Measurements from ENCODE around the gene PACSIN1.
"Not testable (repeated sequence)": the region's sequence is repeated elsewhere in the genome, so short reads cannot be mapped to it uniquely, and the experiment has no call there.

The PACSIN1 gene

DNA sequence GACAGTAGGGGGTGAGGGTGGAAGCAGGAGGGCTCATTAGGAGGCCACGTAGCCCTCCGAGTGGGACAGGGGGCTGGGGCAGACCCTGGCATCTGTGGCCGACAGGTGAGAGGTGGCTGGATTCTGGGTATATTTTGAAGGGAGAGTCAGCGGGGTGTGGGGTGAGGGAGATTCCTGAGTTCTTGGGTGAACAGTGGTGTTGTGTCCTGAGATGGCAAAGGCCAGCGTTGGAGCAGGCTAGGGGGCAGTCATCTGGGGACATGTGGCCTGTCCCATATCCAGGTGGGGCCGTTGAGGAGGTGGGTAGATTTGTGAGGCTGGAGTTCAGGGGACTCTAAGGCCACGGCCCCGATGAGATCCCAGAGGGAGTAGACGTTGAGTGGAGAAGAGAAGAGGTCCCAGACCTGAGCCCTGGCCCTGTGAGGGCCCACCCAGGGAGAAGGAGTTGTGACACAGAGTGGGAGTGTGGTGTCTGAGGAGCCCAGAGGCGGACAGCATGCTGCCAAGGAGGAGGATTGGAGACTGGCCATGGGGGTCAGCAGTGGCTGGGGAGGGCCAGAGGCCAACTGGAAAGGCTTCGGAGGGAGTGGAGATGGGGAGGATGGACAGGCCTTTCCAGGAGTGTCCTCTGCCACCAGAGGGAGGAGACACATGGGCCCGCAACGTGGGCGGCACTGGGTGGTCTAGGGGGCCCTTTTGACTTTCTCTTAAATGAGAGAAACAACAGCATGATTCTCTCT is 19.6 kb downstream of the PACSIN1 start:
- no peak for DNase-seq (ENCODE audit: low spot score)

DNA sequence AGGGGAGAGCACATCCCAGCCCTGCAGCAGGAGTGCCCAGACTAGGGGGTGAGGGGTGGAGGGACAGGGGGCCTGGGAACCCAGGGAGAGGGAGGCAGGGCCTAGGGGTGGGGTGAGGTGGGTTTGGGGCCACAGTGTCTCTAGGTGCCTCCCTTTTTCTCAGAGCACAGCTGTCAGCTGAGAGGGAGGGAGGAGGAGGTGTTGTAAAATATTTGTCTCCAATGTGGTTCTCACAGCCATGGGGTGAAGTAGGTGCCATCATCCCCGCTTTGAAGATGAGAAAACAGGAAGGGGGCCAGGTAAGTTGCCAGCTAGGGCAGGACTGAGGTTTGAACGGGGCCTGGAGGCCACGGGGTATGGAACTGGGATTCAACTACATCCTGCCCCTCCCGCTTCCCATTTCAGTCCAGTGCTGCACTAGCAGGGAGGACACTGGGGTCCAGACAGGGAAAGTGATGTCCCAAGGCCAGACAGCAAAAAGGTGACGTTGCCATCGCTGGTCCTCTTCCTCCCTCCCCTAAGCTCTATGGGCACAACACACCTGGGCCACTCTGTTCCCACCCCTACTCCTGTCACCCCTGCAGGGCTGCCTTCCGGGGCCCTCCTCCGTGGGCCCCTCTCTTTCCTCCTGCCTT is 20.3 kb downstream of the PACSIN1 start:
- no peak for DNase-seq (ENCODE audit: low spot score)

DNA sequence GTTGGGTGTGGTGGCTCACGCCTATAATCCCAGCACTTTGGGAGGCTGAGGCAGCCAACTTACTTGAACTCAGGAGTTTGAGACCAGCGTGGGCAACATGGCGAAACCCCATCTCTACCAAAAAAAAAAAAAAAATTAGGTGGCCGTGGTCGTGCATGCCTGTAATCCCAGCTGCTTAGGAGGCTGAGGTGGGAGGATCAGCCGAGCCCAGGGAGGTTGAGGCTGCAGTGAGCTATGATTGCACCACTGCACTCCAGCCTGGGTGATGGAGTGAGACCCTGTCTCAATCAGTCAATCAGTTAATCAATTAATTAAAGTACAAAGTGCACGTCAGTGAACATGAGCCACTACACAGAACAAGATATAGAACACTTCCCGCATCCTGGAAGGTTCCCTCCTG is 21.0 kb downstream of the PACSIN1 start:
- not testable (repeated sequence) for DNase-seq (ENCODE audit: low spot score)

DNA sequence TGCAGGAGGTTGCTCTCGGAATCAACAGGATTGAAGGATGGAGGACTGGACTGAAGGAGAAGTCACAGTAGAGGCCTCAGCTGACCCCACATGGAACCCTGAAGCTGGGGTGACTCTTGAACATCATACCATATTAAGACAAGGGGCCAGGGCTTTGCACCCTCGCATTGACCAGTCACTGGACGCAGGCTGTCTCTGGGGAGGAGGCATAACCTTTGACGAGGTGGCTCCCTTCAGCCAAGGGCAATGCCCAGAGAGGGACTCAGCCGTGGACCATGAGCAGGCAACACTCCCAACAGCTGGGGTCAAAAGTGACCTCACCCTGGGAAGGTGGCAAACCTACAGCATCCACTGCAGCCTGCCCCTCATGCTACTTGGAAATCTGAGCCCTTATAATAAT is 21.7 kb downstream of the PACSIN1 start:
- no peak for DNase-seq (ENCODE audit: low spot score)

DNA sequence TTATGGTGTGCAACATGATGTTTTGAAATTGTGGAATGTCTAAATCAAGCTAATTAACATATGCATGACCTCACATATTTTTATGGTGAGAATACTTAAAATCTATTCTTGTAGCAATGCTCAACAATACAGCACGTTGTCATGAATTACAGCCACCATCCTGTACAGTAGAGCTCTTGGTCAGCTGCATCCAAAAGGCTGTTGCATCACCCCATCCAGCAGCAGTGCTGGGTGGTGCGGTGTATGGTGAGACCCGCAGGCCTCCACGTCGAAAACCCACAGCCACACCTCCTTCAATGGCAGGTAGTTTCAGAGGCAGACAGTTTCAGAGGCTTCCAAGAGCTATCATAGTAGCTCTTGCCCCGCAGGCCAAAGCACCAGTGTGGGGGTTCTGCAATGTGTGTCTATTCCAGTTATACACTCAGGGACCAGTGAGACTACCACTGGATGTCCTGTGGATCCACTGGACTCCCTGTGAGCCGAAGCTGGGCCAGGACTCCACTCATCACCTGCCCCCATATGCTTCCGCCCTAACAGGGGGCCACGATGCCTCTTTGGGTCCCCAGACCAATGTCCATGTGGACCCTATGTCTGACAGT is 23.4 kb downstream of the PACSIN1 start:
- no peak for DNase-seq (ENCODE audit: low spot score)

GRCh38 chr6:34490390-34491090 is 24.7 kb downstream of the PACSIN1 start:
- no peak for DNase-seq (ENCODE audit: low spot score)

GRCh38 chr6:34491091-34491430 is 25.2 kb downstream of the PACSIN1 start:
- no peak for DNase-seq (ENCODE audit: low spot score)

DNA sequence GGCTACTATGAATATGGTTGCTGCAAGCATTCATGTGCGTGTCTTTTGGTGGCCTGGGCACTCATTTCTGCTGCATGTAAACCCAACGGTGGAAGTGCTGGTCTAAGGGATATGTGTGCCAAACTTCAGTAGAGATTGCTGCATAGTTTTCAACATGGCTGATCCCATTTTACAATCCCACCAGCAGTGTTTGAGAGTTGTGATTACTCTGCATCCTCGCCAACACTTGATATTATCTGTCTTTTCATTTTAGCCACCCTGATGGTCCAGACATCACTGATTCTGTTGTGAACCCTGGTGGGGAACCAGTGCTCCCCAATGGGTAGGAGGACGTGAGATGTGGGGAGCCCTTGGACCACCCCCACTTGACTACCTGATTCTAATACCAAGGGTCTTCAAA is 27.5 kb downstream of the PACSIN1 start:
- no peak for DNase-seq (ENCODE audit: low spot score)

GRCh38 chr6:34494973-34495372 is 29.1 kb downstream of the PACSIN1 start:
- DNase-seq (ENCODE audit: low spot score): no peak

- DNase-seq (ENCODE audit: low spot score): no peak
These were observed 30.3 kb downstream of the PACSIN1 start for GRCh38 chr6:34496103-34496685.

DNA sequence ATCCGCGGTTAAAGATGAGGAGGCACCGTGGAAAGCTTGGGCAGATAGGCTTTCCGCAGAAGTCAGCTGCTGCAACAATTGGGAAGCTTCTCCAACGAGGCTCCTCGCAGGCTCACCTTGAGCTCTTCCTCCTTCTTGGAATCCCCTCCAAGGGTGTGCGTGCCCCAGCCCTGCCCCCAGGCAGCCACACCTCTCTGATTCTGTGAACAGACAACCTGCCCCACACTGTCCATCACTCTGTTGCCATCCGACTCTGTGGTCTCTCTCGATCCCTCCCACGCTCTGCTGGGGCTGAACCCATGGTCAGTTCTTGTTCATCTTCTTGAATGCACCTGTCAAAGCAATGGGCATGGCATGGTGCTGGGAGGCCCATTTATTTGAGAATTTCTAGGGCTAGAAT is 31.5 kb downstream of the PACSIN1 start:
- DNase-seq (ENCODE audit: low spot score): no peak

GRCh38 chr6:34506718-34507117 is 40.8 kb downstream of the PACSIN1 start:
- DNase-seq (ENCODE audit: low spot score): no peak

DNA sequence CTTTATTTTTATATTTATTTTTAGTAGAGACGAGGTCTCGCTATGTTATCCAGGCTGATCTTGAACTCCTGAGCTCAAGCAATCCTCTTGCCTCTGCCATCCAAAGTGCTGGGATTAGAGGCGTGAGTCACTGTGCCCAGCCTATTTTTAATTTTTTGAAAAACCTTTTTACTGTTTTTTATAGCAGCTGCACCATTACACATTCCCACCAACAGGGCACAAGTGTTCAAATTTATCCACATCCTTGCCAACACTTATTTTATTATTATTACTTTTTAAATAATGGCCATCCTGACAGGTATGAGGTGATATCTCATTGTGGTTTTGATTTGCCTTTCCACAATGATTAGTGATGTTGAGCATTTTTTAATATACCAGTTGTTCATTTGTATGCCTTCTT is 42.5 kb downstream of the PACSIN1 start:
- no peak for DNase-seq (ENCODE audit: low spot score)

GRCh38 chr6:34509782-34510181 is 43.9 kb downstream of the PACSIN1 start:
- no peak for DNase-seq (ENCODE audit: low spot score)

- no peak for DNase-seq (ENCODE audit: low spot score)
These were observed 44.4 kb downstream of the PACSIN1 start for GRCh38 chr6:34510299-34510698.

- DNase-seq (ENCODE audit: low spot score): no peak
These were observed 45.5 kb downstream of the PACSIN1 start for GRCh38 chr6:34511214-34511914.

DNA sequence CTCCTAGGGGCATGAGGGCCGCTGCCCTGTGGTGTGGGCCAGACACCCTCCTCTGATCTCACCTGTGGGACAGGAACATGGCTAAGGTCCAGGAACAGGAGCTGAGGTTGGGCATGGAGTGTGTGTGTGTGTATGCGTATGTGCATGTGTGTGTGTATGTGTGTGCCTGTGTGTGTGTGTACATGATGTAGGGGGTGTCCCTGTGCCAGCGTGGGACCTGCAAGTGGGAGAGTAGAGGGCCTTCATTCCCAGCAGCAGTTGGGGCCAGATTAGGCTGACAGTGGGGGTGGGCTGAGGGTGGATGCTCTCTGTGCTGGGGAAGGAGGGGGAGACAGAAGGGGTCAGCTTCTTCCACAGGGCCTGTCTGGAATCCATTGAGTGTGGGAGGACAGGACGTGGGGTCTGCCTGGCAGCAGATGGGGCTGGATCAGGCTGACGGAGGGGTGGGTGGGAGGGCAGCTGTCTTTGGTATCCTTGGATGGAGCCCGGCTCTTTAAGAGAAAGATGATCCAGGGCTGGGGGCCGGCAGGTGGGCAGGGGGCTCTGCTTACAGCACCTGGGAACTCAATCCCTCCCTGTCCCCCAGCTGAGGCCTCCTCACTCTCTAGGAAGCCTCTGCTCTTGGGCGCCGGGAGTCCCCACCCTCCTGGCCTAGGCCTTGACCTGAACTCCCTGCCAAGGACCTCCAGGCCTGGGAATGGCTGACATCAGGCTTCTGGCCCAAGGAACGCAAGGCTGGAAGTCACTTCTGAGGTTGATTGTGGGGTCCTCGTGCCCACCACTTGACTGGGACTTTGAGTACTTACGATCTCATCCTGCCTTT is 46.2 kb downstream of the PACSIN1 start:
- no peak for DNase-seq (ENCODE audit: low spot score)

DNA sequence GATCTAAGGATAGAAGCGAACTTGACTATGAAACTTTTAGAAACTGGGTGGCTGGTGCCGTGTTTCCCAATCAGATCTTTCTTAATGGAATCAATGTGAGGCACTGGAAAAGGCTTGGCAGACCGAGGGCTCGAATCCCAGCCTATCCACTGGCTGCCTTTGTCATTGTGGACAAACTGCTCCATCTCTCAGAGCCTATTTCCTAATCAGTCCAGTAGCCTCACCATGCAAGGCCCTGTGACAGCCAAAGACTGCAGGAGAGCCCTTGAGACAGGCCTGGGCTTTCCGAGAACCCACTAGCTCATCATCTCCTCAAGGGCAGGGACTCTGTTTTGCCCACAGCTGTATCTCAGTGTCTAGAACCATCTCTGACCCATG is 46.9 kb downstream of the PACSIN1 start:
- no peak for DNase-seq (ENCODE audit: low spot score)

DNA sequence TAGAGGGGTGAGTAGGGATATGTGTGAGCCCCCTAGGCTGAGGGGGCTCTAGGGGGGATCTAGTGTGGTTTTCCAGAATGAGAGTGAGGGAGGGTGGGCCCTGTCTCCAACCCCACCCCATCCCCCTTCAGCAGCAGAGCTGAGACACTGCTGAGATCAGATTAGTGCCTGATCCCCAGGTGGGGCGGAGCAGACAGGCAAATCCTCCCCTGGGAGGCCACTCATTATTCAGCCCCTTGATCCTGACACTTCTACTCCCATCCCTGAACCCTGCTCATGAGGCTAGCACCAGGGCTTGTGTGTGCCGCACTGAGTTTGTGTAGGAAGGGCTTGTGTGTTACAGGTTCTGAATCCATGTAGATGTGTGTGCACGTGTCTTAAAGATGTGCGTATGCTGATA is 47.8 kb downstream of the PACSIN1 start:
- no peak for DNase-seq (ENCODE audit: low spot score)

GRCh38 chr6:34514112-34514511 is 48.2 kb downstream of the PACSIN1 start:
- no peak for DNase-seq (ENCODE audit: low spot score)

All from hematopoietic multipotent progenitor cell treated with erythropoietin and hydrocortisone succinate and interleukin-3 and kit ligand, for 15 days (in vitro differentiated cells).